ENCODE data around the gene FMOD.
"Not testable (repeated sequence)": the region's sequence is repeated elsewhere in the genome, so short reads cannot be mapped to it uniquely, and the experiment has no call there.

FMOD gene

GRCh38 chr1:203325418-203326091 lies 25.4 kb downstream of the FMOD start:
- DNase-seq (ENCODE audit: low spot score) = peak; percentile 25

- no peak for DNase-seq (ENCODE audit: low spot score)
Observed at GRCh38 chr1:203325026-203325417, 25.9 kb downstream of the FMOD start.

DNA sequence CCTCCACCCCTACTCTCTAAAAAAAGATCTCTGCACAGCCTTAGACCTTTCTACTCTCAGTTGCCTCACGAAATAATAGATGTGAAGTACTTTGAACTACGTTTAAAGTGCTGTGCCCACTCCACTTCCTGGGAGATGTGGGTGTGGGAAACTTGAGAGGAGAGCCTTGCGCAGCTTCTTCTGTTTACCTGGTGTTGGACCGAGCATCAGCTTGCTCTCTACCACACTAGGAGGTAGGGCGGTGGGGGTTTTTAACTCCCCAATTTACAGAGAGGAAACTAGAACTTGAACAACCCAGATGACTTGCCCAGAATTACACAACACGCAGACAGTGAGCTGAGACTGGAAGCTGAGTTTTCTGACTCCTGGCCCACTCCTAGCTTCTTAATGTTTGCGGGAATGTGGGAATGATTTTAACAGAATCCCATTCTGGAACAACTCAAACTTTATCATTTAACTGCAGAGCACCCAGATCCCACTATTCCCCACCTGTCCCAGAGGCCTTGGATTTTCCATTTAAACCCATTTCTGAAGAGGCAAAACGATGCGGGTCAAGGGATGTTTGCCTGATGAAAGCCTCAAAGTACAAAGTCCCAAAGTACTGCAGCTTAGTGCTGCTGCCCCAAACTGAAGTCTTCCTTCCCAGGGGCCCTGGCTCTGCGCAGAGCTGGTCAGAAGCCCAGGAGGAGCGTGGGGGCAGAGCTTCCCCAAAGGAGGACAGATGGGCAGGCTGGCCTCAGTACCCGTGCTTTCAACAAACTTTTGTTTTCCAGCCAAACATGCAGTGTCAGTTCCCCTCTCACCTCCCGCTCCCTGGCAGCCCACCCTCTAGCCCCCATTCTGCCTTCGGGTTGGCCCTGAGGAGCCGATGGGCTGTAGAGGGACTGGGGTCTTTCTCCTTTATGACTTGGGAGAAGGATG lies 26.6 kb downstream of the FMOD start:
- peak; percentile 65 for DNase-seq (ENCODE audit: low spot score)

GRCh38 chr1:203323587-203323986 lies 27.3 kb downstream of the FMOD start:
- DNase-seq (ENCODE audit: low spot score) = no peak

DNA sequence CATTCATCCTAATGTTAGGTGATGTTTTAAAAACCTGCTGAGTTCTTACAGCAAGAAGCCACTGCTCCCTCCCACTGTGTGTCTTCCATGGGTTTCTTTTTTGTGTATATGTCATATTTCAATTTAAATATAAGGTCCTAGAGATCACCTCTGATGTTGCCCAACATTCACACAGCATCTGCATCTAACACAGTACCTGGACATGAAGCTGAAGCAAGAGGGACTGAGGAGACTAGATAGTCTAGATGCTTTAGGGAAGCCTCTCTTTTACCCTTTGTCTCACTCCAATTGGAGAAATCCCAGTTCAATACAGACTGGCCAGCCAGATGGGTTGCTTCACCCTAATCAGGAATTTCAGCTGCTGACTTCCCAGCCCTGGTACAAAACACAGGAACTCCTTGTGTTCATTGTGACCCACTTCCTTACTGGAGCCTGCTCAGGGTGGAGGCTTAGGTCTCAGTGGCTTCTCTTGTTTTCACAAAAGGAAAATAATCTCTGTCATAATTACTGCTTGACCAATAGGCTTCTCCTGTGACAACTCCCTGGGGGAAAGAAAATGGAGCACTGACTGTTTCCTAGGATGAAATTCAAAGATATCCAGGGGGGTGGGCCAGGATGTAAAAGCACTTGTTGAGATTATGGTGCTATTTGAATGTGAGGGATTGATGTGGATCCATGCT lies 28.3 kb downstream of the FMOD start:
- DNase-seq (ENCODE audit: low spot score) = no peak

GRCh38 chr1:203321273-203322052 lies 29.5 kb downstream of the FMOD start:
- no peak for DNase-seq (ENCODE audit: low spot score)

GRCh38 chr1:203320591-203321272 lies 30.2 kb downstream of the FMOD start:
- DNase-seq (ENCODE audit: low spot score) = no peak

GRCh38 chr1:203318229-203318517 lies 32.7 kb downstream of the FMOD start:
- no peak for DNase-seq (ENCODE audit: low spot score)

GRCh38 chr1:203317429-203318228 lies 33.3 kb downstream of the FMOD start:
- DNase-seq (ENCODE audit: low spot score) = peak; percentile 21

GRCh38 chr1:203316626-203317093 lies 34.3 kb downstream of the FMOD start:
- DNase-seq (ENCODE audit: low spot score) = no peak

DNA sequence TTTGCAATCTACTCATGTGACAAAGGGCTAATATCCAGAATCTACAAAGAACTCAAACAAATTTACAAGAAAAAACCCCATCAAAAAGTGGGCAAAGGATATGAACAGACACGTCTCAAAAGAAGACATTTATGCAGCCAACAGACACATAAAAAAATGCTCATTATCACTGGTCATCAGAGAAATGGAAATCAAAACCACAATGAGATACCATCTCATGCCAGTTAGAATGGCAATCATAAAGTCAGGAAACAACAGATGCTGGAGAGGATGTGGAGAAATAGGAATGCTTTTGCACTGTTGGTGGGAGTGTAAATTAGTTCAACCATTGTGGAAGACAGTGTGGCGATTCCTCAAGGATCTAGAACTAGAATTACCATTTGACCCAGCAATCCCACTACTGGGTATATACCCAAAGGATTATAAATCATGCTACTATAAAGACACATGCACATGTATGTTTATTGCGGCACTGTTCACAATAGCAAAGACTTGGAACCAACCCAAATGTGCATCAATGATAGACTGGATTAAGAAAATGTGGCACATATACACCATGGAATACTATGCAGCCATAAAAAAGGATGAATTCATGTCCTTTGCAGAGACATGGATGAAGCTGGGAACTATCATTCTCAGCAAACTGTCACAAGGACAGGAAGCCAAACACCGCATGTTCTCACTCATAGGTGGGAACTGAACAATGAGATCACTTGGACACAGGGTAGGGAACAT lies 36.7 kb downstream of the FMOD start:
- DNase-seq (ENCODE audit: low spot score) = not testable (repeated sequence)

DNA sequence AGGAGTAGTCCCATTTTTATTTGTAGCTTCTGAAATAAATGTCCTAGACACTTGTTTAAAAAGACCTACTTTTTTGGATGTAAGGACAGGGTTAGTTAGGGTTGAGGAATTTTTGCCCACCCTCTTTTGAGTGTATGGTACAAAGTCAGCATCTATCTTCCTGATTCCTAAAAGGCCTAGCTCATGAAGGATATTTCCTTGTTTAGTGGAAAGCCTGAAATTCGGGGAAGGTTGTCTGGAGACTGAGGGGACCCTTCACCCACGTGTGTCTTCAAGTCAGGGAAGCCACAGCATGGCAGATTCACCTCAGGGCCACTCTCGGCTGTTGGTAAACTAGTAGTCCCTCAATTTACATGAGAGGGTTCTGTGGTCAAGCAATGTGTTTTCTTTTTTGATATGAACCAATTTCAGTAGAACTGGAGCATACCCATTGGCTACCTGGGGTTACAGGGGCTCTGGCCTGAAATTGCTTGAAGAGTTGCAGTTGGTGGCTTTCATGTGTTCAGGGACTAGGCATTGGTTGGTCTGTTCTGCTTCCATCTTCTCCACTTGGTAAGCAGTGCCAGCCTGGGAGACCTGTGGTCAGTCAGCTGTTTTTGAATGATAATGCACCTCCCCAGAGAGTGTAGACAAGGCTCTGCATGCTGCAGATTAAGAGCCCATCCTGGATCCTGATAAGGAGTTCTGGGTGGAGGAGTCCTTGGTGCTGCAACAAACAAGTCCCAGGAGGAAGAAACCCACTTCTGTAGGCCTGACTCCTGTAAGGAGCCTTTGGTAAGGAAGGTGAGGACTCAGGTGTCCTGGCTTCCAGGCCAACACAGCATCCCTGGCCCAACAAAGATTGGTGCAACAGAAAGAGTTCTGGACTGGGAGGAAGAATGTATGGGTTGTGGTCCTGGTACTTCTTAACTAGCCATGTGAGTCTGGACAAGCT lies 39.3 kb downstream of the FMOD start:
- DNase-seq (ENCODE audit: low spot score) = no peak

- DNase-seq (ENCODE audit: low spot score) = no peak
Observed at GRCh38 chr1:203308923-203309331, 42.0 kb downstream of the FMOD start.

- DNase-seq (ENCODE audit: low spot score) = no peak
Observed at GRCh38 chr1:203308328-203308922, 42.5 kb downstream of the FMOD start.

GRCh38 chr1:203307641-203308126 lies 43.2 kb downstream of the FMOD start:
- DNase-seq (ENCODE audit: low spot score) = no peak

DNA sequence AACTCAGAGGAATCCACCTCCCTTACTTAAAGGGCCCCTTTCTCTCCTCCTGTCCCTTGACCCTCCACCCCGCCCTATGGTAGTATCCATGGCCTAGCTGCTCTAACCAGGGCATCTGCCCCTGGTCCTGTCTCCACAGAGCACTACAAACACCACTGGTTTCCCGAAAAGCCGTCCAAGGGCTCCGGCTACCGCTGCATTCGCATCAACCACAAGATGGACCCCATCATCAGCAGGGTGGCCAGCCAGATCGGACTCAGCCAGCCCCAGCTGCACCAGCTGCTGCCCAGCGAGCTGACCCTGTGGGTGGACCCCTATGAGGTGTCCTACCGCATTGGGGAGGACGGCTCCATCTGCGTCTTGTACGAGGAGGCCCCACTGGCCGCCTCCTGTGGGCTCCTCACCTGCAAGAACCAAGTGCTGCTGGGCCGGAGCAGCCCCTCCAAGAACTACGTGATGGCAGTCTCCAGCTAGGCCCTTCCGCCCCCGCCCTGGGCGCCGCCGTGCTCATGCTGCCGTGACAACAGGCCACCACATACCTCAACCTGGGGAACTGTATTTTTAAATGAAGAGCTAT lies 43.9 kb downstream of the FMOD start:
- no peak for DNase-seq (ENCODE audit: low spot score)

DNA sequence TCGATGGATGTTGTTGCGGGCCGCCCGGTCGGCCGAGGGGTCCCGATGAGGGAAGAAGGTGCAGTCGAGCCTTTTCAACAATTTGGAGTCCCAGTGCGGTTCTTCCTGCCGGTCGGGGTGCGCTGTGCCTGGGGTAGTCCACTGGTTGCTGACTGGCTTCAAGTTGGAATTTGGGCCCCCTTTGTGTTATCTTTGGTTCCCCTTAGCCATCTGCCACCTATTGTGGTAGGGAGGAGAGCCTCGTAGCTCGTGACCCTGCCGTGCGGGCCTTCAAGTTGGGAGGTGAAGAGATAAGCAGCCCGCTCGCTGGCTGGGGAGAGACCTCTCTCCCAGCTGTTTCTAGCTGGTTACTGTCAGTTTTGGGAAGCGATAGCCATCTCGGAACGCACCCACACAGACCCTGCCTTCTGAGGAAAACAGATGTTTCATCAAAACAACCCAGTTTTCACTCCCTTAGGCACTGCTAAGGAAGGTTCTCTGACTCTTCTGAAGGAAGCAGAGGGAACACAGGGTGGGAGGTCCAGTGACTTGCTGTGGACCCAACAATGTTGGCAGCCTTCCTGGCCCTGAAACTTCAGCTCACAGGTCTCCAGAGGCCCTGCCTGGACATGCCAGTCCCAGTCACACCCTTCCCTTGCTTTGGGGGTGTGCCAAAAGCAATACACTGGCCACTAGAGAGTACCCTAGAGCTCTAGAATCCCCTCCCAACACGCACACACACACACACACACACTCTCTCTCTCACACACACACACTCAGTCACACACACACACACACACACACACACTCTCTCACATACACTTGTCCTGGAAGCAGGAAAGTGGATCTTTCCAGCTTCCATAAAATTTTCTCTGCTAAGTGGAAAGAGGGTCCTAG lies 44.6 kb downstream of the FMOD start:
- peak; percentile 75 for DNase-seq (ENCODE audit: low spot score)
